HepG2 (cell line): Measurements from ENCODE around the gene AGPAT3. TPM values are rescaled to one million over a fixed set of nuclear protein-coding genes. Genes with fewer than 3 reads are reported as not detected.

Source experiments
- FOXP1 ChIP-seq, 2 experiments: fragments of 450-650 bp in 1 of 2; IDR thresholded peaks; 2 replicates each; pipeline ENCODE4 v1.6.1; 2017 to 2018; ENCODE audit warnings: antibody characterized with exemption in 1 of 2
- HNF4A ChIP-seq: sonication (generic); formaldehyde crosslinking; IDR thresholded peaks from 2 replicates; pipeline ENCODE4 v1.4.0; 2020; ENCODE audit warnings: missing genetic modification reagents
- PAF1 ChIP-seq: IDR thresholded peaks from 2 replicates; pipeline ENCODE4 v1.6.1; 2016; ENCODE audit warnings: missing genetic modification reagents, missing compliant biosample characterization
- PHF20 ChIP-seq: sonication (generic); formaldehyde crosslinking; IDR thresholded peaks from 2 replicates; pipeline ENCODE4 v1.5.0; 2020; ENCODE audit warnings: mild to moderate bottlenecking, missing genetic modification reagents
- SALL1 ChIP-seq: sonication (generic); formaldehyde crosslinking; IDR thresholded peaks from 2 replicates; pipeline ENCODE4 v1.8.0; 2022; ENCODE audit warnings: mild to moderate bottlenecking, missing genetic modification reagents
- SOX6 ChIP-seq, 2 experiments: fragments of 450-650 bp in 1 of 2; sonication (generic) in 1 of 2; formaldehyde crosslinking in 1 of 2; IDR thresholded peaks; 2 replicates each; pipeline versions ENCODE4 v1.4.0 to v1.6.1; 2017 to 2020; ENCODE audit warnings: antibody characterized with exemption in 1 of 2, mild to moderate bottlenecking in 1 of 2, missing genetic modification reagents in 1 of 2
- TFAP4 ChIP-seq: sonication (generic); IDR thresholded peaks from 2 replicates; pipeline ENCODE4 v1.6.1; 2016; ENCODE audit warnings: low read depth, borderline replicate concordance
- UBTF ChIP-seq: sonication (generic); formaldehyde crosslinking; IDR thresholded peaks from 2 replicates; pipeline ENCODE4 v1.4.0; 2020; ENCODE audit warnings: mild to moderate bottlenecking, missing genetic modification reagents
- USF2 ChIP-seq, 2 experiments: sonication (generic) in 1 of 2; formaldehyde crosslinking in 1 of 2; IDR thresholded peaks; 2 replicates each; pipeline versions ENCODE4 v1.5.1 to v1.6.1; 2011 to 2020; ENCODE audit warnings: borderline replicate concordance in 1 of 2, low read depth in 1 of 2, low read length in 1 of 2, mild to moderate bottlenecking in 1 of 2, missing genetic modification reagents in 1 of 2, moderate library complexity in 1 of 2
- XRCC5 ChIP-seq: fragments of 200-400 bp; formaldehyde crosslinking; optimal IDR thresholded peaks from 2 replicates; pipeline ENCODE3; 2017; ENCODE audit warnings: mild to moderate bottlenecking, low read length
- ZFP36L2 ChIP-seq: sonication (generic); formaldehyde crosslinking; IDR thresholded peaks from 2 replicates; pipeline ENCODE4 v1.4.0; 2020; ENCODE audit warnings: missing genetic modification reagents
- ZNF335 ChIP-seq: sonication (generic); formaldehyde crosslinking; IDR thresholded peaks from 2 replicates; pipeline ENCODE4 v1.4.0; 2020; ENCODE audit warnings: missing genetic modification reagents
- ZNF430 ChIP-seq: sonication (generic); formaldehyde crosslinking; IDR thresholded peaks from 2 replicates; pipeline ENCODE4 v1.9.0; 2021; ENCODE audit warnings: mild to moderate bottlenecking, missing genetic modification reagents
- ZNF598 ChIP-seq: sonication (generic); formaldehyde crosslinking; IDR thresholded peaks from 2 replicates; pipeline ENCODE4 v1.5.1; 2020; ENCODE audit warnings: mild to moderate bottlenecking, missing genetic modification reagents, borderline replicate concordance
- ZNF687 ChIP-seq: sonication (generic); formaldehyde crosslinking; IDR thresholded peaks from 2 replicates; pipeline ENCODE4 v1.5.1; 2020; ENCODE audit warnings: mild to moderate bottlenecking, missing genetic modification reagents, moderate library complexity
- polyA plus RNA-seq, 8 experiments: library from polyadenylated mRNA; depleted of rRNA in 3 of 8; stranded (reverse) in 7 of 8; unstranded in 1 of 8; fragments of >200 nt; fragmentation: Illumina TruSeq in 4 of 8; extraction: Trizol in 4 of 8; gene quantifications; 2 replicates each; pipeline versions ENCODE4 v1.2.1 to v1.2.3, GENCODE V29; 2011 to 2016; ENCODE audit warnings: low read depth in 4 of 8, missing spikeins in 1 of 8, mixed read lengths in 1 of 8; ENCODE audit not compliant: insufficient read depth in 1 of 8
- total RNA-seq, 5 experiments: library from RNA; depleted of rRNA; stranded (reverse); fragments of >200 nt; fragmentation: Illumina TruSeq; extraction: Trizol; gene quantifications; 2 replicates each; pipeline ENCODE4 v1.2.3, GENCODE V29; 2016; ENCODE audit warnings: low read depth in 1 of 5
- TF ChIP-seq, protein P1 (sequence below): IDR thresholded peaks from 2 replicates; pipeline ENCODE4 v1.6.1; 2012; ENCODE audit warnings: inconsistent platforms
- TF ChIP-seq, protein P2 (sequence below): sonication (generic); formaldehyde crosslinking; IDR thresholded peaks from 2 replicates; pipeline ENCODE4 v1.5.0; 2020; ENCODE audit warnings: mild to moderate bottlenecking, missing genetic modification reagents, moderate library complexity

Gene AGPAT3
- total and polyA plus RNA-seq, 2 of the 13 experiments (the other 11 are each of a cell fraction or from before 2014, with no cell fraction given): 32.2 to 54.4 TPM

GRCh38 chr21:44010429-44010828, 145.4 kb downstream of the AGPAT3 start (continued):
- TF ChIP-seq, protein P1, sequence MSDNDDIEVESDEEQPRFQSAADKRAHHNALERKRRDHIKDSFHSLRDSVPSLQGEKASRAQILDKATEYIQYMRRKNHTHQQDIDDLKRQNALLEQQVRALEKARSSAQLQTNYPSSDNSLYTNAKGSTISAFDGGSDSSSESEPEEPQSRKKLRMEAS: peak; percentile 38; the same call in 1 of the 2 replicates
- TF ChIP-seq SOX6 (IDR thresholded peaks at IDR 0.05) (no peak), SOX6 (CRISPR knock-in tag; IDR thresholded peaks at IDR 0.05) (no peak), ZNF598 (CRISPR knock-in tag) (peak; percentile 58; the same call in 1 of the 2 replicates), XRCC5 (no peak), SALL1 (CRISPR knock-in tag) (peak; percentile 47), PAF1 (no peak), ZFP36L2 (CRISPR knock-in tag) (no peak), HNF4A (peak; percentile 29; the same call in 1 of the 2 replicates), TFAP4 (peak; percentile 86; the same call in 1 of the 2 replicates), ZNF687 (CRISPR knock-in tag) (peak; percentile 68), ZNF335 (CRISPR knock-in tag) (no peak), UBTF (CRISPR knock-in tag) (peak; percentile 62), FOXP1 (IDR thresholded peaks at IDR 0.05) (no peak), FOXP1 (CRISPR knock-in tag; IDR thresholded peaks at IDR 0.05) (peak; percentile 32; the same call in 1 of the 2 replicates), PHF20 (CRISPR knock-in tag) (0 out of 2 replicates have a peak, but pooled peaks have one; percentile 7), ZNF430 (0 out of 2 replicates have a peak, but pooled peaks have one; percentile 43), USF2 (IDR thresholded peaks at IDR 0.05; ENCODE audit: low read depth, low read length) (no peak), USF2 (CRISPR knock-in tag; IDR thresholded peaks at IDR 0.05; ENCODE audit: borderline replicate concordance) (no peak)
- TF ChIP-seq, protein P2, sequence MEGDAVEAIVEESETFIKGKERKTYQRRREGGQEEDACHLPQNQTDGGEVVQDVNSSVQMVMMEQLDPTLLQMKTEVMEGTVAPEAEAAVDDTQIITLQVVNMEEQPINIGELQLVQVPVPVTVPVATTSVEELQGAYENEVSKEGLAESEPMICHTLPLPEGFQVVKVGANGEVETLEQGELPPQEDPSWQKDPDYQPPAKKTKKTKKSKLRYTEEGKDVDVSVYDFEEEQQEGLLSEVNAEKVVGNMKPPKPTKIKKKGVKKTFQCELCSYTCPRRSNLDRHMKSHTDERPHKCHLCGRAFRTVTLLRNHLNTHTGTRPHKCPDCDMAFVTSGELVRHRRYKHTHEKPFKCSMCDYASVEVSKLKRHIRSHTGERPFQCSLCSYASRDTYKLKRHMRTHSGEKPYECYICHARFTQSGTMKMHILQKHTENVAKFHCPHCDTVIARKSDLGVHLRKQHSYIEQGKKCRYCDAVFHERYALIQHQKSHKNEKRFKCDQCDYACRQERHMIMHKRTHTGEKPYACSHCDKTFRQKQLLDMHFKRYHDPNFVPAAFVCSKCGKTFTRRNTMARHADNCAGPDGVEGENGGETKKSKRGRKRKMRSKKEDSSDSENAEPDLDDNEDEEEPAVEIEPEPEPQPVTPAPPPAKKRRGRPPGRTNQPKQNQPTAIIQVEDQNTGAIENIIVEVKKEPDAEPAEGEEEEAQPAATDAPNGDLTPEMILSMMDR: peak; percentile 37
